GM12864 (cell line): Measurements from ENCODE around the gene LCN15.
"Not testable (repeated sequence)": the region's sequence is repeated elsewhere in the genome, so short reads cannot be mapped to it uniquely, and the experiment has no call there.

ENCODE experiments used
- DNase-seq: peaks from one replicate; pipeline ENCODE4 v3.0.0-alpha.2; 2011; ENCODE audit warnings: low read depth
- H3K4me3 ChIP-seq: 2 replicates; pipeline ENCODE4 v1.5.1; 2011; ENCODE audit warnings: mild to moderate bottlenecking, low read depth, low read length, control low read depth
- TF ChIP-seq, protein P1 (sequence below): IDR thresholded peaks from 2 replicates; pipeline ENCODE4 v1.5.1; 2011; ENCODE audit warnings: low read depth, mild to moderate bottlenecking, moderate library complexity, low read length, control low read depth, inconsistent platforms; ENCODE audit errors: missing control alignments

Gene LCN15

DNA sequence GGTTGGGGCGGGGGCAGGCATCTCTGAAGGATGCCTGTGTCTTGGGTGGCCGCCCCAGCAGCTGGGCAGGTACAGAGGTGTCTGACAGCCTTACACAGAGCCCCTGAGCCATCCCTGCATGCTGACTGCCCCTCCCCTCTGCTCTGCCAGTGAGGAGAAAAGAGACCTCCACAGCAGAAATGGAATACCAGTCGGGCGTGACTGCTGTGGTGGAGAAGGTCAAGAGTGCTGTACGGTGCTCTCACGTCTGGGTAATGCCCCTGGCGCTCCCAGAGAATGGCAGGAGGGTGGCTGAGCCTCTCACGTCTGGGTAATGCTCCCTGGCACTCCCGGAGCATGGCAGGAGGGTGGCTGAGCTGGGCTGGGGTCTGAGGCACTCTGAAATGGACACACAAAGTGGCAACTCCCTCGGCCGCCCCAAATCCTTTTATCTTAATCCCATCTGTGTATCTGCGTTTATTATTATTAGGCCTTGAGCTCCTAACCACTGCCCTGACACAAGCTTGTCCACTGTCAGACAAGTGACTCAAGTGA, 41.0 kb upstream of the LCN15 start:
- DNase-seq = no peak
- TF ChIP-seq, protein P1, sequence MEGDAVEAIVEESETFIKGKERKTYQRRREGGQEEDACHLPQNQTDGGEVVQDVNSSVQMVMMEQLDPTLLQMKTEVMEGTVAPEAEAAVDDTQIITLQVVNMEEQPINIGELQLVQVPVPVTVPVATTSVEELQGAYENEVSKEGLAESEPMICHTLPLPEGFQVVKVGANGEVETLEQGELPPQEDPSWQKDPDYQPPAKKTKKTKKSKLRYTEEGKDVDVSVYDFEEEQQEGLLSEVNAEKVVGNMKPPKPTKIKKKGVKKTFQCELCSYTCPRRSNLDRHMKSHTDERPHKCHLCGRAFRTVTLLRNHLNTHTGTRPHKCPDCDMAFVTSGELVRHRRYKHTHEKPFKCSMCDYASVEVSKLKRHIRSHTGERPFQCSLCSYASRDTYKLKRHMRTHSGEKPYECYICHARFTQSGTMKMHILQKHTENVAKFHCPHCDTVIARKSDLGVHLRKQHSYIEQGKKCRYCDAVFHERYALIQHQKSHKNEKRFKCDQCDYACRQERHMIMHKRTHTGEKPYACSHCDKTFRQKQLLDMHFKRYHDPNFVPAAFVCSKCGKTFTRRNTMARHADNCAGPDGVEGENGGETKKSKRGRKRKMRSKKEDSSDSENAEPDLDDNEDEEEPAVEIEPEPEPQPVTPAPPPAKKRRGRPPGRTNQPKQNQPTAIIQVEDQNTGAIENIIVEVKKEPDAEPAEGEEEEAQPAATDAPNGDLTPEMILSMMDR = no peak

DNA sequence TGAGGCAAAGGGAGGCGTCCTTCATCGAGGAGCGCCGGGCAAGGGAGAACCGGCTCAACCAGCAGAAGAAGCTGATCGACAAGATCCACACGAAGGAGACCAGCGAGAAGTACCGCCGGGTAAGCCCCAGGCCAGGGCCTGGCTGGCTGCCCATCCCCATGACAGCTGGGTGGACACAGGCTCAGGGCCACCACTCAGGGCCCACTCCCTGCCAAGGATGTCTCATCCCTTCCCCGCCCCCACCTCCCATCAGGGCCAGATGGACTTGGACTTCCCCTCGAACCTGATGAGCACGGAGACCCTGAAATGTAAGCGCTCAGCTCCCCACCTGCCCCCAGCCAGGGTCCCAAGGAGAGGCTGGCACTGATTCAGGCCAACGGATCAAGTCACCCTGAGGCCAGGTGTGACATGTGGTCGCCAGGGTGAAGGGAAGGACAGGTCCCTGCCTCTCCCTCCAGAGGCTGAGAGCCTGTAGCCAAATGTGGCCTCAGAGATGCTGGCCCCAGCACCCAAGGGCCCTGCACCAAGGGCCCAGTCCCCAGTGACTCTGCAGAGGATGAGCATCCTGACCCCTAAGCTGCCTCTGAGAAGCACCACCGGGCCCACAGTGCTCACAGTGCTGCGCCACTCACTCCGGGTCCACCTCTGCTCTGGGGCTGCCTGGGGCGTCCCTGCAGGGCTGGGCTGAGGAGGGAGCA, 40.3 kb upstream of the LCN15 start:
- no peak for DNase-seq
- TF ChIP-seq, protein P1 = no peak
- no peak overlapping the region for H3K4me3 ChIP-seq

More for the DNA sequence above, 41.0 kb upstream of the LCN15 start:
- no peak overlapping the region for H3K4me3 ChIP-seq

DNA sequence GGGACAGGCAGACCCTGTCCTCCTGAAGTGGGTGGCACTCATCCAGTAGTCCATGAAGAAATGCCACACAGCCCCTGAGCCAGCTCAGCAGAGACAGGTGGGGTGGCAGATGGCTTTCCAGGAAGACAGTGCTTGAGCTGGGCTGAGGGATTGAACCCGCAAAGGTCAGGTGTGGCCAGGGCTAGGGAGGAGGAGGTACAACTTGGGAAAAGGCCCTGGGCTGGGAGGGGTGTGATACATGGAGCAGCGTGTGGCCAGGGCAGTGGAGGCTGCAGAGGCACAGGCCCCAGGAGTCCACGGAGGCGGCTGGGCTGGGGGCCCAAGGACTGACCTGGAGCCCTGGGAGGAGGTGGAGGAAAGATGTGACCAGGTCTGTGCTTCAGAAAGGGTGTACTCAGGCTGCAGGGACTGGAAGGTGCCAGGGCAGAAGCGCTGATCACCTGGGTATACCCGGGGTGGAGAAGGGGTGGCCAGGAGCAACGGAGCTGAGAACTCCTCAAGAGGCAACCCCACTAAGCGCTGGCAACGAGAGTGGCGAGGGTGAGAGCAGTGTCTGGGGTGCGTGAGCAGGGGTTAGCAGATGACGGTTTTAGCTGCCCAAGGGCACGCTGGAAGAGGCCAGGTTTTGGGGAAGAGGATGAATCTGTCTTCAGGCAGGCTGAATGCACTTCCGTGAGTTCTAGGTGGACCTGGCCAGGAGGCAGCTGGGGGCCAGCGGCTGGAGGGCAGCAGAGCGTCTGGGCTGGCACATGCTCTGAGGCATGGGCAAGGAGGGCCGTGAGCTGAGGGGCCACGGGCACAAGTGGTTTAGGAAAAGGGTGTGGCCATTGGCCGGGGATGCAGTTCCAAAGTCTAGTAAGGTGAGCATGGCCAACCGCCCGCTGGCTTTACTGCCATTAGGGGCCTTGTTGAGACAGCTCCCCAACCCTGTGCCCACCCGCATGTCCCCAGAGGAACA, 39.5 kb upstream of the LCN15 start:
- TF ChIP-seq, protein P1 = no peak
- H3K4me3 ChIP-seq = no peak overlapping the region
- DNase-seq = no peak

DNA sequence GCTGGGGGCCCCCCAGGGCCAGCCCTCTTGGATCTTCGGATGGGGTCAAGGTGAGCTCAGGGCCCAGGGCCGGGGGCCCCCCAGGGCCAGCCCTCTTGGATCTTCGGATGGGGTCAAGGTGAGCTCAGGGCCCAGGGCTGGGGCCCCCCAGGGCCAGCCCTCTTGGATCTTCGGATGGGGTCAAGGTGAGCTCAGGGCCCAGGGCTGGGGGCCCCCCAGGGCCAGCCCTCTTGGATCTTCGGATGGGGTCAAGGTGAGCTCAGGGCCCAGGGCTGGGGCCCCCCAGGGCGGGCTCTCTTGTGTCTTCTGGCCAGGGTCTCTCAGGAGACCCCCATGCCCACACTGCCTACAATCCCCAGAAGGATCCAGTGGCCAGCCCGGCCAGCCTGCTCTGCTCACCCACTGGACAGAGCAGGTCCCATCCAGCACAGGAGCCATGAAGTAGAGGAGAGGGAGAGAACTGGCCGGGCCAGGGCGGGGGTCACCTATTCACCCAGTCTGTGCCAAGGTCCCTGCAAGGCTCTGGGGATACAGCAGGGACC, 38.8 kb upstream of the LCN15 start:
- DNase-seq, H3K4me3 ChIP-seq: not testable (repeated sequence)

DNA sequence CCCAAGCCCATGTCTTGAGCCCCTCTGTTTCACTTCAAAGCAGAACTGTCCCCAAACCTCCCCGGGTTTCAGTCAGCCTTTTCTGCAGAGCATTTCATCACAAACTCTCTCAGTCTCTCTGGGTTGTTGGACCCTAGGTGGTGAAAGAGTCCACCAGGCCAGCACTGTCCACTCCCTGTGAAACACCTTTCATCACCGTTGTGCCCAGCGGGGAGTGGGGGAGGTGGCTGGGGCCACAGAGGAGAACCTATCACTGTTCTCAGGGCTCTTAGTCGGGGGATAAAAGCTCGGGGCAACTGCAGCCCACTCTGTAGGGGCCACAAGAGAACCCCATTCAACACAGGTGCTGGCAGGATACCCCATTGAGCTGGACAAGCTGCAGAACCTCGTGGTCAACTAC, 38.0 kb upstream of the LCN15 start:
- no peak overlapping the region for H3K4me3 ChIP-seq
- no peak for DNase-seq
- TF ChIP-seq, protein P1 = no peak

DNA sequence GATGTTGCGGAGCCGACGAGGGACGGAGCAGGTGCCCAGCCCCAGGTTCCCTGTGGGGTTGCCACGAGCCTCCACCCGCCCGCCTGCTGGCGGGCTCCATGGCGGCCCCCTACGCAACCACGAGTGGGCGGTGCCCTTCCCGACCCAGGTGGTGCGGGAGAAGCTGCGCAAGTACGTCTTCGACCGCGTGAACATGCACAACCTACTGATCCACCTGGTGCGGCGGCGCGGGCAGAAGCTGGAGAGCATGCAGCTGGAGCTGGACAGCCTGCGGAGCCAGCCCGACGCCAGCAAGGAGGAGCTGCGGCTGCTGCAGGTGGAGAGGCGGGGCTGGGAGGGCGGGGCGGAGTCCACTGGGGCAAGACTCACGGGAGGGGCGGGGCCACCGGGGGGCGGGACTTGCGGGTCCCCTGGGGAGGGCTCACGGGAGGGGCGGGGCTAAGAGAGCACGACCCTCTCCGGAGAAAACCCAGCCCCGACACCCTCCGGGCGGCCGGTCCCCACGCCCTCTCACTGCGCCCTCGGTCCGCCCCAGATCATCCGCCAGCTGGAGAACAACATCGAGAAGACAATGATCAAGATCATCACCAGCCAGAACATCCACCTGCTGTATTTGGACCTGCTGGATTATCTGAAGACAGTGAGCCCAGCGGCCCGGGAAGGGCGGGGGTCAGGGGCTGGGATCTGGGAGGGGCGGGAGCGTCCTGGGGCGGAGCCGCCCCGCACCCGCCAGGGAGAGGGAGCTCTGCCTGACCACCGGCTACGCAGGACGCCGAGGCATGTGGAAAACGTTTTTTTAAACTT, 35.7 kb upstream of the LCN15 start:
- TF ChIP-seq, protein P1 = no peak
- no peak for DNase-seq
- peak overlapping the region; percentile 41 for H3K4me3 ChIP-seq
